K562 (cell line): ENCODE data around the gene CRKL. TPM values are rescaled to one million over a fixed set of nuclear protein-coding genes. Genes with fewer than 3 reads are reported as not detected.

Source experiments
- HDAC1 ChIP-seq, 2 experiments: fragments of 450-650 bp; IDR thresholded peaks; 2 replicates each; pipeline ENCODE4 v1.6.1; 2016 to 2017; ENCODE audit warnings: inconsistent platforms in 1 of 2, mild to moderate bottlenecking in 1 of 2, moderate library complexity in 1 of 2
- HLTF ChIP-seq: fragments of 450-650 bp; IDR thresholded peaks from 2 replicates; pipeline ENCODE4 v1.6.1; 2016
- JUNB ChIP-seq: fragments of 450-650 bp; formaldehyde crosslinking; conservative IDR thresholded peaks from 2 replicates; pipeline ENCODE4 v1.4.0; 2020; ENCODE audit warnings: mild to moderate bottlenecking
- MED1 ChIP-seq: sonication (generic); formaldehyde crosslinking; IDR thresholded peaks from 2 replicates; pipeline ENCODE4 v1.8.1; 2023; ENCODE audit warnings: missing genetic modification reagents, borderline replicate concordance
- MEF2A ChIP-seq: IDR thresholded peaks from 2 replicates; pipeline ENCODE4 v1.6.1; 2011; ENCODE audit warnings: low read depth, mild to moderate bottlenecking, low read length, moderate library complexity; ENCODE audit not compliant: control insufficient read depth
- POLR2AphosphoS2 ChIP-seq: IDR thresholded peaks from 2 replicates; pipeline ENCODE4 v1.6.1; 2012; ENCODE audit warnings: low read length, improper control_type of control experiment
- SMARCA5 ChIP-seq: fragments of 450-650 bp; IDR thresholded peaks from 2 replicates; pipeline ENCODE4 v1.6.1; 2016
- TBP ChIP-seq: optimal IDR thresholded peaks from 2 replicates; pipeline ENCODE3; 2011; ENCODE audit warnings: low read depth, low read length, improper control_type of control experiment
- U2AF1 ChIP-seq: fragments of 200-400 bp; formaldehyde crosslinking; optimal IDR thresholded peaks from 2 replicates; pipeline ENCODE3; 2017; ENCODE audit warnings: mild to moderate bottlenecking, low read depth, low read length, moderate library complexity
- ZFP1 ChIP-seq: fragments of 450-650 bp; formaldehyde crosslinking; IDR thresholded peaks from 2 replicates; pipeline ENCODE4 v1.4.0; 2020; ENCODE audit warnings: mild to moderate bottlenecking, mixed read lengths
- ZFP36 ChIP-seq: fragments of 150-350 bp; IDR thresholded peaks from 2 replicates; pipeline ENCODE4 v1.6.1; 2018; ENCODE audit warnings: low read length, low read depth; ENCODE audit not compliant: partially characterized antibody
- ZNF175 ChIP-seq: fragments of 200-800 bp; sonication (Bioruptor generic); IDR thresholded peaks from 2 replicates; pipeline ENCODE4 v1.6.1; 2016; ENCODE audit warnings: low read depth, mild to moderate bottlenecking, missing genetic modification characterization, missing compliant biosample characterization
- ZNF354B ChIP-seq: fragments of 250-450 bp; sonication (Bioruptor Pico); IDR thresholded peaks from 2 replicates; pipeline ENCODE4 v1.4.0; 2020
- ZNF586 ChIP-seq: fragments of 450-650 bp; formaldehyde crosslinking; conservative IDR thresholded peaks from 2 replicates; pipeline ENCODE4 v1.4.0; 2020; ENCODE audit warnings: mild to moderate bottlenecking, moderate library complexity
- polyA plus RNA-seq, 8 experiments: library from polyadenylated mRNA; depleted of rRNA in 4 of 8; stranded (reverse) in 5 of 8; unstranded in 3 of 8; fragments of >200 nt; fragmentation: Nextera tagmentation in 2 of 8; fragmentation: Illumina TruSeq in 1 of 8; extraction: Ambion mirVana in 2 of 8; extraction: Trizol in 1 of 8; gene quantifications; 2 replicates each; pipeline versions ENCODE4 v1.2.1 to v1.2.3, GENCODE V29; 2011 to 2014; ENCODE audit warnings: inconsistent platforms in 1 of 8, missing spikeins in 1 of 8
- total RNA-seq, 7 experiments: library from RNA; depleted of rRNA in 6 of 7; stranded (reverse); fragments of >200 nt in 6 of 7; fragmentation: Illumina TruSeq in 2 of 7; extraction: Trizol in 2 of 7; gene quantifications; 2 replicates each; pipeline versions ENCODE4 v1.2.1 to v1.2.3, GENCODE V29; 2011 to 2021; ENCODE audit warnings: low replicate concordance in 1 of 7
- TF ChIP-seq, protein P1 (sequence below), 2 experiments: fragments of 150-350 bp in 1 of 2; IDR thresholded peaks; 2 replicates each; pipeline ENCODE4 v1.6.1; 2012 to 2016; ENCODE audit warnings: low read depth in 2 of 2, low read length in 2 of 2, mild to moderate bottlenecking in 1 of 2, moderate library complexity in 1 of 2
- TF ChIP-seq, protein P2 (sequence below): sonication (generic); formaldehyde crosslinking; IDR thresholded peaks from 2 replicates; pipeline ENCODE4 v1.8.1; 2023; ENCODE audit warnings: mild to moderate bottlenecking, missing genetic modification reagents
- TF ChIP-seq, protein P3 (sequence below): fragments of 450-650 bp; IDR thresholded peaks from 2 replicates; pipeline ENCODE4 v1.6.1; 2014; ENCODE audit warnings: low read depth, mild to moderate bottlenecking, moderate library complexity, borderline replicate concordance
- TF ChIP-seq, protein P4 (sequence below): fragments of 200-400 bp; formaldehyde crosslinking; IDR thresholded peaks from 2 replicates; pipeline ENCODE4 v1.6.1; 2017; ENCODE audit warnings: mild to moderate bottlenecking, low read depth, low read length, moderate library complexity
- TF ChIP-seq, protein P5 (sequence below): fragments of 450-650 bp; IDR thresholded peaks from 2 replicates; pipeline ENCODE4 v1.6.1; 2016; ENCODE audit warnings: low read depth, mild to moderate bottlenecking, moderate library complexity

Gene CRKL
- total and polyA plus RNA-seq, 9 of the 15 experiments (the other 6 are each of a cell fraction or from before 2014, with no cell fraction given): 100 to 263 (median 124) TPM

DNA sequence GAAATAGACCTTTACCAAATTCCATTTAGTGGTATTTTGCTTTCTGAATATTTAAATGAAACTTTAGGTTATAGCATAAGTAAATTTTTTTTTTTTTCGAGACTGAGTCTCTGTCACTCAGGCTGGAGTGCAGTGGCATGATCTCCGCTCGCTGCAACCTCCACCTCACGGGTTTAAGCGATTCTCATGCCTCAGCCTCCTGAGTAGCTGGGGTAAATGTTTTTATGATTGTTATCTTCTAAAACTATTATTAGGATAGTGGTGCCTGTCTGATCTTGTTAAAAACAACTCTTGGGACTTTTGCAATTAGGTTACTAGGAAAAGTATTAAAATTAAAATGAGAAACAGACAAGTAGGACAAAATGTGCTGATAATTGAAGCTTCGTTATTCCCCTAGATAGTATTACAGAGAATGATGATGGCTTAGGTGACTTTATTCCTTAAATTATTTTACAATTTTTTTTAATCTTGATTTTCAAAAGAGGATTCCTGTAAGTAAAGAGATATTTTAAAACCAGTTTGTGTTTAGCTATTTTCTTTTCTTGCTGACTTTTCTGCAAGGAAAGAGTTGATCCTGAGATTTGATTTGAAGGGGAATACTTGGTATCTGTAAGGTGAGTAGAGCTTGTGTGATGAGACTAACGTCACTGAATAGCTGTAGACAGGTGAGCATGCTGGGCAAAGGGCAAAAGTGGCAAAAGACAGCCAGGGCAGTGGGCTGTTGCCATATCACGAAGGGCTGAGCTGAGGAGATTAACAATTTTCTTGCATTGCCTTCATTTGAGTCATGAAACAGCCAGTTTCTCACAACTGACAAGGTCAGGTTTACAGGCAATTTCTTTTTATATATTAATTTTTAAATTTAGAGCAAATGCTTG lies 20.8 kb downstream of the CRKL start (continued):
- TF ChIP-seq ZNF586 (CRISPR knock-in tag) (no peak), MEF2A (no peak), HLTF (no peak), TBP (no peak), JUNB (no peak), MED1 (CRISPR knock-in tag) (no peak), ZFP36 (no peak), ZNF175 (CRISPR knock-in tag) (no peak), ZNF354B (CRISPR knock-in tag) (no peak), HDAC1 (IDR thresholded peaks at IDR 0.05) (0 out of 4 replicates have a peak, but pooled peaks of 1 of the 2 experiments have one; percentile 8), POLR2AphosphoS2 (no peak; the same call in 1 of the 2 replicates), ZFP1 (CRISPR knock-in tag) (no peak), U2AF1 (no peak), SMARCA5 (no peak)
- TF ChIP-seq, protein P1, sequence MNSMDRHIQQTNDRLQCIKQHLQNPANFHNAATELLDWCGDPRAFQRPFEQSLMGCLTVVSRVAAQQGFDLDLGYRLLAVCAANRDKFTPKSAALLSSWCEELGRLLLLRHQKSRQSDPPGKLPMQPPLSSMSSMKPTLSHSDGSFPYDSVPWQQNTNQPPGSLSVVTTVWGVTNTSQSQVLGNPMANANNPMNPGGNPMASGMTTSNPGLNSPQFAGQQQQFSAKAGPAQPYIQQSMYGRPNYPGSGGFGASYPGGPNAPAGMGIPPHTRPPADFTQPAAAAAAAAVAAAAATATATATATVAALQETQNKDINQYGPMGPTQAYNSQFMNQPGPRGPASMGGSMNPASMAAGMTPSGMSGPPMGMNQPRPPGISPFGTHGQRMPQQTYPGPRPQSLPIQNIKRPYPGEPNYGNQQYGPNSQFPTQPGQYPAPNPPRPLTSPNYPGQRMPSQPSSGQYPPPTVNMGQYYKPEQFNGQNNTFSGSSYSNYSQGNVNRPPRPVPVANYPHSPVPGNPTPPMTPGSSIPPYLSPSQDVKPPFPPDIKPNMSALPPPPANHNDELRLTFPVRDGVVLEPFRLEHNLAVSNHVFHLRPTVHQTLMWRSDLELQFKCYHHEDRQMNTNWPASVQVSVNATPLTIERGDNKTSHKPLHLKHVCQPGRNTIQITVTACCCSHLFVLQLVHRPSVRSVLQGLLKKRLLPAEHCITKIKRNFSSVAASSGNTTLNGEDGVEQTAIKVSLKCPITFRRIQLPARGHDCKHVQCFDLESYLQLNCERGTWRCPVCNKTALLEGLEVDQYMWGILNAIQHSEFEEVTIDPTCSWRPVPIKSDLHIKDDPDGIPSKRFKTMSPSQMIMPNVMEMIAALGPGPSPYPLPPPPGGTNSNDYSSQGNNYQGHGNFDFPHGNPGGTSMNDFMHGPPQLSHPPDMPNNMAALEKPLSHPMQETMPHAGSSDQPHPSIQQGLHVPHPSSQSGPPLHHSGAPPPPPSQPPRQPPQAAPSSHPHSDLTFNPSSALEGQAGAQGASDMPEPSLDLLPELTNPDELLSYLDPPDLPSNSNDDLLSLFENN (IDR thresholded peaks at IDR 0.05; ENCODE audit: low read depth in 2 of 2, low read length in 2 of 2): no peak
- TF ChIP-seq, protein P2, sequence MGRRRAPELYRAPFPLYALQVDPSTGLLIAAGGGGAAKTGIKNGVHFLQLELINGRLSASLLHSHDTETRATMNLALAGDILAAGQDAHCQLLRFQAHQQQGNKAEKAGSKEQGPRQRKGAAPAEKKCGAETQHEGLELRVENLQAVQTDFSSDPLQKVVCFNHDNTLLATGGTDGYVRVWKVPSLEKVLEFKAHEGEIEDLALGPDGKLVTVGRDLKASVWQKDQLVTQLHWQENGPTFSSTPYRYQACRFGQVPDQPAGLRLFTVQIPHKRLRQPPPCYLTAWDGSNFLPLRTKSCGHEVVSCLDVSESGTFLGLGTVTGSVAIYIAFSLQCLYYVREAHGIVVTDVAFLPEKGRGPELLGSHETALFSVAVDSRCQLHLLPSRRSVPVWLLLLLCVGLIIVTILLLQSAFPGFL: no peak
- TF ChIP-seq, protein P3, sequence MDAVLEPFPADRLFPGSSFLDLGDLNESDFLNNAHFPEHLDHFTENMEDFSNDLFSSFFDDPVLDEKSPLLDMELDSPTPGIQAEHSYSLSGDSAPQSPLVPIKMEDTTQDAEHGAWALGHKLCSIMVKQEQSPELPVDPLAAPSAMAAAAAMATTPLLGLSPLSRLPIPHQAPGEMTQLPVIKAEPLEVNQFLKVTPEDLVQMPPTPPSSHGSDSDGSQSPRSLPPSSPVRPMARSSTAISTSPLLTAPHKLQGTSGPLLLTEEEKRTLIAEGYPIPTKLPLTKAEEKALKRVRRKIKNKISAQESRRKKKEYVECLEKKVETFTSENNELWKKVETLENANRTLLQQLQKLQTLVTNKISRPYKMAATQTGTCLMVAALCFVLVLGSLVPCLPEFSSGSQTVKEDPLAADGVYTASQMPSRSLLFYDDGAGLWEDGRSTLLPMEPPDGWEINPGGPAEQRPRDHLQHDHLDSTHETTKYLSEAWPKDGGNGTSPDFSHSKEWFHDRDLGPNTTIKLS: no peak
- TF ChIP-seq, protein P4, sequence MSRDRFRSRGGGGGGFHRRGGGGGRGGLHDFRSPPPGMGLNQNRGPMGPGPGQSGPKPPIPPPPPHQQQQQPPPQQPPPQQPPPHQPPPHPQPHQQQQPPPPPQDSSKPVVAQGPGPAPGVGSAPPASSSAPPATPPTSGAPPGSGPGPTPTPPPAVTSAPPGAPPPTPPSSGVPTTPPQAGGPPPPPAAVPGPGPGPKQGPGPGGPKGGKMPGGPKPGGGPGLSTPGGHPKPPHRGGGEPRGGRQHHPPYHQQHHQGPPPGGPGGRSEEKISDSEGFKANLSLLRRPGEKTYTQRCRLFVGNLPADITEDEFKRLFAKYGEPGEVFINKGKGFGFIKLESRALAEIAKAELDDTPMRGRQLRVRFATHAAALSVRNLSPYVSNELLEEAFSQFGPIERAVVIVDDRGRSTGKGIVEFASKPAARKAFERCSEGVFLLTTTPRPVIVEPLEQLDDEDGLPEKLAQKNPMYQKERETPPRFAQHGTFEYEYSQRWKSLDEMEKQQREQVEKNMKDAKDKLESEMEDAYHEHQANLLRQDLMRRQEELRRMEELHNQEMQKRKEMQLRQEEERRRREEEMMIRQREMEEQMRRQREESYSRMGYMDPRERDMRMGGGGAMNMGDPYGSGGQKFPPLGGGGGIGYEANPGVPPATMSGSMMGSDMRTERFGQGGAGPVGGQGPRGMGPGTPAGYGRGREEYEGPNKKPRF: no peak
- TF ChIP-seq, protein P5, sequence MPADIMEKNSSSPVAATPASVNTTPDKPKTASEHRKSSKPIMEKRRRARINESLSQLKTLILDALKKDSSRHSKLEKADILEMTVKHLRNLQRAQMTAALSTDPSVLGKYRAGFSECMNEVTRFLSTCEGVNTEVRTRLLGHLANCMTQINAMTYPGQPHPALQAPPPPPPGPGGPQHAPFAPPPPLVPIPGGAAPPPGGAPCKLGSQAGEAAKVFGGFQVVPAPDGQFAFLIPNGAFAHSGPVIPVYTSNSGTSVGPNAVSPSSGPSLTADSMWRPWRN: no peak
